Neuron (in vitro differentiated cells): ENCODE measurements around the gene PRDM15.

Experiments used
- H2AFZ ChIP-seq: one replicate; pipeline ENCODE4 v1.6.1; 2013; ENCODE audit warnings: low read depth, mild to moderate bottlenecking, inconsistent platforms, low read length, moderate library complexity
- H3K27me3 ChIP-seq: one replicate; pipeline ENCODE4 v1.6.1; 2013; ENCODE audit warnings: low read length; ENCODE audit not compliant: insufficient read depth
- H3K36me3 ChIP-seq: one replicate; pipeline ENCODE4 v1.6.1; 2013; ENCODE audit warnings: low read length; ENCODE audit not compliant: insufficient read depth
- H3K4me1 ChIP-seq: one replicate; pipeline ENCODE4 v1.6.1; 2013; ENCODE audit warnings: low read length; ENCODE audit not compliant: insufficient read depth
- H3K4me3 ChIP-seq: 2 replicates; pipeline ENCODE4 v1.5.1; 2013; ENCODE audit warnings: mild to moderate bottlenecking, low read length, moderate library complexity
- H3K9me3 ChIP-seq: one replicate; pipeline ENCODE4 v1.6.1; 2013; ENCODE audit warnings: low read length

Gene PRDM15

GRCh38 chr21:41875086-41875485, 4.1 kb downstream of the PRDM15 start:
- Histone ChIP-seq H2AFZ (no peak overlapping the region), H3K4me1 (peaks cover 9% of the 10 kb centered on the region), H3K27me3 (no peaks in the 10 kb centered on the region), H3K4me3 (no peak overlapping the region), H3K9me3 (no peaks in the 10 kb centered on the region), H3K36me3 (no peaks in the 10 kb centered on the region)

DNA sequence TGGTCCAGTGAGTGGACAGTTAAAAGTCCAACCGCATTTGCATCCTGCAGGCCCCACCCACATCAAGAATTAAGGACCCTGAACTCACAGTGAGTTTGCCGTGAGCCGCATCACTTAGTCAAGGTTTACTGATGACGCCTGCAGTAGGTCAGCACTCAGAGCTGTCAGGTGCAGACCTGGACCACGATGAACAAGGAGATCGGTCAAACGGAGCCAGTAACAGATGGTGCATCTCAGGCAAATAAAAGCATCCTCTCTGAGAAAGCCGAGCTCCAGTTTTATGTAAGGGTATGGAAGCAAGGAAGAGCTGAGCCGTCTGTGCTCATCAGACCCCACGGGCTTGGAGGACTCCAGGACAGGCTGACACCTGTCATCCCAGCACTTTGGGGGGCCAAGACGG, 4.5 kb downstream of the PRDM15 start:
- Histone ChIP-seq H2AFZ (no peak overlapping the region), H3K4me3 (no peak overlapping the region), H3K27me3 (no peaks in the 10 kb centered on the region), H3K4me1 (peaks cover 9% of the 10 kb centered on the region), H3K36me3 (no peaks in the 10 kb centered on the region), H3K9me3 (no peaks in the 10 kb centered on the region)

- H3K4me3 ChIP-seq = no peak overlapping the region
- no peaks in the 10 kb centered on the region for H3K9me3 ChIP-seq
- no peak overlapping the region for H2AFZ ChIP-seq
- no peaks in the 10 kb centered on the region for H3K36me3 ChIP-seq
- H3K4me1 ChIP-seq = peaks cover 9% of the 10 kb centered on the region
- no peaks in the 10 kb centered on the region for H3K27me3 ChIP-seq
Observed at GRCh38 chr21:41873426-41873825, 5.7 kb downstream of the PRDM15 start.

DNA sequence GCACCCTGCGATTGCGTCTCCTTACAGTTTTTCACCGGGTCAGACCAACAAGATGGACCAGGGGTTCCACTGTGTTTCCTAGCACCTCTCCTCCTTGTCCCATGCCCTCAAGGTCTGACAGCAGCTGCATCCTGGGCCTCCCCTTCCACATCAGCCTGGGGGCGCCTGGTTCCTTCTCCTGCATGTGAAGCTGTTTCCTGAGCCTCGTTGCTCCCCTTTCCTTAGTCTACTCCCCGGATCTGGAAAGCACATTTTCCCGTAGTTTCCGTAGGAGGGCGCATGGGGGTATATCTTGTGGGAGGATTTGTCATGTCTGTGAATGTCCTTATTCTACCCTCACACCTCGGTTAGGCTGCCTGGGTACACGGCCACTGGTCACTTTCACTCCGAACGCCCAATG, 6.1 kb downstream of the PRDM15 start:
- Histone ChIP-seq H3K9me3 (no peaks in the 10 kb centered on the region), H3K4me1 (peaks cover 7% of the 10 kb centered on the region), H3K4me3 (no peak overlapping the region), H3K36me3 (no peaks in the 10 kb centered on the region), H3K27me3 (no peaks in the 10 kb centered on the region), H2AFZ (no peak overlapping the region)

DNA sequence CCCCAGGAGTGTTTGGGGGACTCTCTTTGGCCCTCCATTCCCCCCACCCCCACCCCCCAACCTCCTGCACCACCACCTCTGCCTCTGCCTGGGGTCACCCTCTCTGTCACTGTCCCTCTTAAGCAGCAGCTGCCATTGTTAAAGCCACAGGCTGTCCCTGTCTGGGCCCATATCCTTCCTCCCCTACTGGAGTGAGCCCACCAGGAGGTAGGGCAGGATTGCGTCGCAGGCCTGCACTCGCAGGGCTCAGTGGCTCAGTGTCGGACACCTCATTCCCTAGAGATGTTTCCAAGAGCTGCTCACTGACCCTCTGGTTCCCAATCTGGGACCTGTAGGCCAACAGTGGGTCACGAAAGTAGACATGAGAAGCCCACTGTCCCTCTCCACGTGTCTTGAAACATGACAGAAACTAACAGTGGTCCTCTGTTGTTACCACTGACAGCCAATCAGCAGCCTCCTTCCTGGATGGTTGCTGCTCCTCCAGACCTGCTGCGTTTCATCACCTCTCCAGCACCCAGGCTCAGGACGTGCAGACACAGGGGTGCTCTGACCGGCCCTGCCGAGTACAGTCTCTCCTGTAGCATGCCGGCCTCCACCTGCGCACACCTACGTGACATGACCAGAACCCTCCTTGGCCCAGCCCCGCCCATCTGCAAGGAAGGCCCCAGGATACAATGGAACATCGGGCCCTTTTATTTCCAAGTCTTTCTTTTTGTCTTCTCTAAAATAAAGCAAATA, 7.7 kb downstream of the PRDM15 start:
- H3K9me3 ChIP-seq = no peaks in the 10 kb centered on the region
- no peaks in the 10 kb centered on the region for H3K36me3 ChIP-seq
- no peak overlapping the region for H3K4me3 ChIP-seq
- no peaks in the 10 kb centered on the region for H3K27me3 ChIP-seq
- H3K4me1 ChIP-seq = peaks cover 4% of the 10 kb centered on the region
- H2AFZ ChIP-seq = no peak overlapping the region

GRCh38 chr21:41869771-41870170, 9.4 kb downstream of the PRDM15 start:
- Histone ChIP-seq H3K4me1 (peaks cover 4% of the 10 kb centered on the region), H3K4me3 (no peak overlapping the region), H3K9me3 (no peaks in the 10 kb centered on the region), H2AFZ (no peak overlapping the region), H3K36me3 (no peaks in the 10 kb centered on the region), H3K27me3 (no peaks in the 10 kb centered on the region)

- H2AFZ ChIP-seq = no peak overlapping the region
- no peaks in the 10 kb centered on the region for H3K9me3 ChIP-seq
- no peaks in the 10 kb centered on the region for H3K36me3 ChIP-seq
- H3K4me3 ChIP-seq = no peak overlapping the region
- H3K4me1 ChIP-seq = peaks cover 4% of the 10 kb centered on the region
- no peaks in the 10 kb centered on the region for H3K27me3 ChIP-seq
Observed at GRCh38 chr21:41868062-41868710, 11.0 kb downstream of the PRDM15 start.

- Histone ChIP-seq H3K4me3 (no peak overlapping the region), H3K27me3 (no peaks in the 10 kb centered on the region), H3K9me3 (no peaks in the 10 kb centered on the region), H2AFZ (no peak overlapping the region), H3K4me1 (peaks cover 4% of the 10 kb centered on the region), H3K36me3 (no peaks in the 10 kb centered on the region)
Observed at GRCh38 chr21:41867313-41867712, 11.8 kb downstream of the PRDM15 start.

DNA sequence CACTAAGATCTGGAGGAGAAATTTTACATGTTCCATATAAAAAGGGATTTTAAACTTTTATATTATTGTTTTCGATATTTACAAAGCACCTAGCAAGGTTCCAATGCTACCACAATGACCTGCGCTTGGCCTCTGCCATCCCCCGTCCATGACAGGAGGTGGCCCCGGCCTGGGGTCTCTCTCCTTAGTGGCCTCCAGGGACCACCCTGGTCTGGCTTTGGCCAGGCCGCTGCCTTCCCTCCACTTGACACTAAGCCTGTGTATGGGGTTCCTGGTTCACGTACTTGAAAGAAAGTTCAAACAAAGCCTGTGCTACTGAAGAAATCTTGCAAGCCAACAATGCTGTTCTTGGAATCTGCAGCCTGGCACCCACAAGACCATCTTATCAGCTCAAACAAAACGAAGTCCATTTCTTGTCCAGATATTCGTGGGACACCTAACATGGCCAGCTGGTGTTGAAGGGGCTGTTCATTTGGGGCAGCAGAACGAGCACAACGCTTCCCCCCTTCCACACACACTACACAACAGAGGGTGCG, 12.8 kb downstream of the PRDM15 start:
- H3K4me1 ChIP-seq = peaks cover 3% of the 10 kb centered on the region
- no peak overlapping the region for H3K4me3 ChIP-seq
- H2AFZ ChIP-seq = no peak overlapping the region
- no peaks in the 10 kb centered on the region for H3K27me3 ChIP-seq
- H3K9me3 ChIP-seq = no peaks in the 10 kb centered on the region
- H3K36me3 ChIP-seq = no peaks in the 10 kb centered on the region

GRCh38 chr21:41865002-41865777, 14.0 kb downstream of the PRDM15 start:
- H3K9me3 ChIP-seq = no peaks in the 10 kb centered on the region
- H3K4me1 ChIP-seq = peaks cover 2% of the 10 kb centered on the region
- H2AFZ ChIP-seq = no peak overlapping the region
- H3K4me3 ChIP-seq = no peak overlapping the region
- no peaks in the 10 kb centered on the region for H3K27me3 ChIP-seq
- no peaks in the 10 kb centered on the region for H3K36me3 ChIP-seq

DNA sequence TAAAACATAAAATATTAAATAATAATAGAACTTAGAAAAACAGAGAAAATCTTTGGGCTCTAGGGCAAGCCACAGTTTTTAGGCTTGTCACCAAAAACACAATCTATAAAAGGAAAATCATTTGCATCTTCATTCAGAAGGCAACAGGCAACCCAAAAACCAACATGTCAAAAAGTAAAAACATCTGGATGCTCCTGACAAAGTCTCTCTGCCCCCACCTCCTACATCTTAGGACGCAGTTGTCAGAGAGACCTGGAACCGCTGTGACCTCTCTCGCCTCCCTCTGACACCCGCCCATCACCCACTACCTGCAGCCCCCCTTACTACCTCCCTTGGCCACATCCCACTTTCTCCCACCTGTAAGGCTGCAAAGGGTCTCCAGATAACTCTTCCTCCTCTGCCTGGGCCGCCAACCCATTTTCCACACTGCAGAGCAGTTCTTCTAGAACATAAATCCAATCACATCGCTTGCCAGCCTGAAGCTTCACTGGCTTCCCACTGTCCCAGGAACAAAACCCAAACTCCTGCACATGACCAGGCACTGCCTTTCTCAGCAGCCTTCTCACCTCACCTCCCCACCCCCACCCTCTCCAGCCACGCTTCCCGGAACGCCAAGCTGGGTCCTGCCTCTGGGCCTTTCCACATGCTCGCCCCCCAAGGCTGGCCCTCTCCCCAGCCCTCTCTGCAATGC, 14.7 kb downstream of the PRDM15 start:
- Histone ChIP-seq H3K36me3 (peaks cover 1% of the 10 kb centered on the region), H3K4me1 (peaks cover 2% of the 10 kb centered on the region), H3K4me3 (no peak overlapping the region), H3K9me3 (no peaks in the 10 kb centered on the region), H3K27me3 (no peaks in the 10 kb centered on the region), H2AFZ (no peak overlapping the region)

GRCh38 chr21:41863439-41863740, 15.8 kb downstream of the PRDM15 start:
- Histone ChIP-seq H3K4me3 (no peak overlapping the region), H3K4me1 (peaks cover 2% of the 10 kb centered on the region), H3K36me3 (peaks cover 11% of the 10 kb centered on the region), H3K27me3 (no peaks in the 10 kb centered on the region), H3K9me3 (no peaks in the 10 kb centered on the region), H2AFZ (no peak overlapping the region)

DNA sequence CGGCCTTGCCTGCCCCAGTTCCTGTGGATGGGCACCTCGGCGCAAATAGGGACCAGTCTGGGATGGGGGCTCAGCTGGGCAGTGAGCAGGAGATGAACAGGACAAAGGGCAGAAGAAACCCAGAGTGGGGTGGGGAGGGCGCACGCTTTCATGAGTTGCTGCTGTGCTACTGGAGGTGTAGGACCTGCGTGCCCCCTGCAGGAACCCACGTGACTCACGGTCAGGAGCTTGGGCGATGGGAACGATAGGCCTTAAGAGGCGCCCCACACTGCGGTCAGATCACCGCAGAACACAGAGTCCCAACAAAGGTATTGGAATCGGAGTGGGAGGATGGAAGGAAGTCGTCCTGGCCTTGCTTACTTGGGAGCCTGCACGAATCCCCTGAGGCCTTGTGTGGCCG, 17.2 kb downstream of the PRDM15 start:
- Histone ChIP-seq H3K4me3 (no peak overlapping the region), H3K36me3 (peaks cover 15% of the 10 kb centered on the region), H2AFZ (no peak overlapping the region), H3K9me3 (no peaks in the 10 kb centered on the region), H3K27me3 (no peaks in the 10 kb centered on the region), H3K4me1 (peaks cover 2% of the 10 kb centered on the region)
